ENCODE measurements around the gene OR1D5.
A peak's percentile ranks its signal among the peaks of the same experiment; 100 is the strongest.
"Not testable (repeated sequence)": the region's sequence is repeated elsewhere in the genome, so short reads cannot be mapped to it uniquely, and the experiment has no call there.

OR1D5 gene

GRCh38 chr17:3032258-3033247 is 30.9 kb downstream of the OR1D5 start:
- DNase-seq (ENCODE audit: low read depth) = no peak

- DNase-seq (ENCODE audit: low read depth) = not testable (repeated sequence)
Observed at GRCh38 chr17:3030852-3031470, 32.4 kb downstream of the OR1D5 start.

- peak; percentile 10 for DNase-seq (ENCODE audit: low read depth)
Observed at GRCh38 chr17:3030096-3030495, 33.3 kb downstream of the OR1D5 start.

GRCh38 chr17:3029213-3029913 is 34.0 kb downstream of the OR1D5 start:
- no peak for DNase-seq (ENCODE audit: low read depth)

GRCh38 chr17:3027786-3028532 is 35.4 kb downstream of the OR1D5 start:
- DNase-seq (ENCODE audit: low read depth) = no peak

- no peak for DNase-seq (ENCODE audit: low read depth)
Observed at GRCh38 chr17:3026856-3027751, 36.3 kb downstream of the OR1D5 start.

GRCh38 chr17:3026125-3026855 is 37.1 kb downstream of the OR1D5 start:
- no peak for DNase-seq (ENCODE audit: low read depth)

- no peak for DNase-seq (ENCODE audit: low read depth)
Observed at GRCh38 chr17:3025421-3026124, 37.8 kb downstream of the OR1D5 start.

- no peak for DNase-seq (ENCODE audit: low read depth)
Observed at GRCh38 chr17:3024346-3024745, 39.1 kb downstream of the OR1D5 start.

GRCh38 chr17:3022197-3022596 is 41.2 kb downstream of the OR1D5 start:
- DNase-seq (ENCODE audit: low read depth) = no peak

- DNase-seq (ENCODE audit: low read depth) = no peak
Observed at GRCh38 chr17:3020381-3020780, 43.0 kb downstream of the OR1D5 start.

GRCh38 chr17:3019761-3020160 is 43.6 kb downstream of the OR1D5 start:
- DNase-seq (ENCODE audit: low read depth) = no peak

GRCh38 chr17:3017936-3018335 is 45.5 kb downstream of the OR1D5 start:
- DNase-seq (ENCODE audit: low read depth) = no peak

- DNase-seq (ENCODE audit: low read depth) = no peak
Observed at GRCh38 chr17:3015890-3016289, 47.5 kb downstream of the OR1D5 start.

GRCh38 chr17:3012926-3013581 is 50.4 kb downstream of the OR1D5 start:
- DNase-seq (ENCODE audit: low read depth) = peak; percentile 25
